GM12875 (cell line): Measurements from ENCODE around the gene WRNIP1.

Experiments used
- H3K4me3 ChIP-seq: one replicate; pipeline ENCODE4 v1.5.1; 2011; ENCODE audit warnings: low read depth, low read length, control low read depth
- TF ChIP-seq, protein P1 (sequence below): IDR thresholded peaks from 2 replicates; pipeline ENCODE4 v1.5.1; 2011; ENCODE audit warnings: low read depth, mild to moderate bottlenecking, control low read depth, inconsistent platforms, low read length, moderate library complexity, borderline replicate concordance; ENCODE audit not compliant: insufficient read depth

WRNIP1 gene

GRCh38 chr6:2733324-2733723 is 31.9 kb upstream of the WRNIP1 start:
- TF ChIP-seq, protein P1, sequence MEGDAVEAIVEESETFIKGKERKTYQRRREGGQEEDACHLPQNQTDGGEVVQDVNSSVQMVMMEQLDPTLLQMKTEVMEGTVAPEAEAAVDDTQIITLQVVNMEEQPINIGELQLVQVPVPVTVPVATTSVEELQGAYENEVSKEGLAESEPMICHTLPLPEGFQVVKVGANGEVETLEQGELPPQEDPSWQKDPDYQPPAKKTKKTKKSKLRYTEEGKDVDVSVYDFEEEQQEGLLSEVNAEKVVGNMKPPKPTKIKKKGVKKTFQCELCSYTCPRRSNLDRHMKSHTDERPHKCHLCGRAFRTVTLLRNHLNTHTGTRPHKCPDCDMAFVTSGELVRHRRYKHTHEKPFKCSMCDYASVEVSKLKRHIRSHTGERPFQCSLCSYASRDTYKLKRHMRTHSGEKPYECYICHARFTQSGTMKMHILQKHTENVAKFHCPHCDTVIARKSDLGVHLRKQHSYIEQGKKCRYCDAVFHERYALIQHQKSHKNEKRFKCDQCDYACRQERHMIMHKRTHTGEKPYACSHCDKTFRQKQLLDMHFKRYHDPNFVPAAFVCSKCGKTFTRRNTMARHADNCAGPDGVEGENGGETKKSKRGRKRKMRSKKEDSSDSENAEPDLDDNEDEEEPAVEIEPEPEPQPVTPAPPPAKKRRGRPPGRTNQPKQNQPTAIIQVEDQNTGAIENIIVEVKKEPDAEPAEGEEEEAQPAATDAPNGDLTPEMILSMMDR = no peak
- no peak overlapping the region for H3K4me3 ChIP-seq

DNA sequence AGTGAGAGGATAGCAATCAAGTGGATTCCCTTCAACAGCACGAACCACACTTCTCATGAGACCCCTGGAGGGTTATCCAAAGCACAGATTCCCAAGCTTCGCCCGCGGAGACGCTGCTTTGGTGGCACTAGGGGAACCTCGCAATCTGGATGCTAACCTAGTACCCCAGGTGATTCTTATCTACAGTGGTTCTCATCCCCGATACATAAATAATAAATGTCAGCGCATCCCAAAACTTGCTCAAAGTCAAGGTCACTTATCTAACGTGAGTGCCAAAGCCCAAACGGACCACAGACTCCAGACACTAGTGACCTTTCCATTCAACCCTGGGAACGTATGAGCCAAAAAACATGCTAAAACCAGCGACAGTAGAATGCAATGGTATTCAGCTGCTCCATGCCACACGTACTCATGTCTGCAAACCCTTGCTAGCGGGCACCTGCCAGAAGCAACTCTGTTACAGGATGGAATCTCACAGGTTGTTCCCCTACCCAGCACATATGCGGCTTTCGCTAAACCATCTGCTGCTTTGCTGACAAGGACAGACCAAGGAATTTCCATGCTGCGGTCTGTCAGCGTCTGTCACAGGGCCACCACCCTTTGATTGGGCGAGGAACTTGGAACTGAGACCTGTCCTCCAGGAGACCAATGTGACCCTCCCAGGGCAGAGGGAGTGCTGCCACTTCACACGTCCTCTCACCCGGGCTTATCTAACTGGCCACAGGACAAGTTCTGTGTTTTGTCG is 31.3 kb upstream of the WRNIP1 start:
- H3K4me3 ChIP-seq = no peak overlapping the region
- TF ChIP-seq, protein P1 = no peak

GRCh38 chr6:2734488-2735166 is 30.6 kb upstream of the WRNIP1 start:
- no peak overlapping the region for H3K4me3 ChIP-seq
- TF ChIP-seq, protein P1 = no peak

GRCh38 chr6:2737885-2738284 is 27.3 kb upstream of the WRNIP1 start:
- TF ChIP-seq, protein P1 = no peak
- no peak overlapping the region for H3K4me3 ChIP-seq

DNA sequence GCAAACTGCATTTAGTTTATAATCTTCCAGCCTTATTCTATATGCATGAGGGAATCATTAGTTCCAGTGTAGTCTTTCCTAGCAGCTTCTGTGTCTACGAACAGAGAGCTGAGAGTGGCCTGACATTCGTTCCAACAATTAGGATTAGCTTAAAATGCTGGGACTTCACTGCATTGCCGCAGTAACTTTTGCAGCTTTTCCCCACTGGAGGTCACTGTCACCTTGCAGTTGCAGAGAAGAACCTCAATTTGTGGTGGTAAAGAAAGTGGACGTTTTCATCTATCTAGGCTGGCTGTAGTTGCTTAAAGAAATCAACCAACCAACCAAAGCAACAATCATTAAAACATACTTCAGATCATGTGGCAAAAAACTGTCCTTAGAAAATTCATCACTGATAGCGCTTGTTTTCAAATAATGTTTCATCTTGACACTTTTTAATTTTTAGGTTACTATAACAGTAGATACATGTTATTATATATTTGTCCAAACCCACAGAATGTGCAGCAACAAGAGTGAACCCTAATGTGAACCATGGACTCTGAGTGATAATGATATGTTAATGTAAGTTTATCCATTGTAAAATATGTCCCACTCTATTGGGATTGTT is 26.7 kb upstream of the WRNIP1 start:
- TF ChIP-seq, protein P1 = peak; percentile 54; the same call in 1 of the 2 replicates
- H3K4me3 ChIP-seq = no peak overlapping the region

- TF ChIP-seq, protein P1 = no peak
Measured at GRCh38 chr6:2739335-2739734, 25.9 kb upstream of the WRNIP1 start.

GRCh38 chr6:2740581-2740980 is 24.6 kb upstream of the WRNIP1 start:
- TF ChIP-seq, protein P1 = no peak

More at GRCh38 chr6:2739335-2739734, 25.9 kb upstream of the WRNIP1 start:
- no peak overlapping the region for H3K4me3 ChIP-seq

More at GRCh38 chr6:2740581-2740980, 24.6 kb upstream of the WRNIP1 start:
- H3K4me3 ChIP-seq = no peak overlapping the region
